ENCODE measurements around the gene FAM222A.

The FAM222A gene

GRCh38 chr12:109701064-109701463, 12.6 kb upstream of the FAM222A start:
- H3K79me2 ChIP-seq (ENCODE audit: low read length) = no peaks in the 10 kb centered on the region
- no peaks in the 10 kb centered on the region for H3K36me3 ChIP-seq (replicated peaks; ENCODE audit: low read depth, low read length)
- H3K4me2 ChIP-seq (ENCODE audit: low read length) = no peak overlapping the region
- H3K27me3 ChIP-seq (ENCODE audit: low read depth, low read length) = peaks cover 14% of the 10 kb centered on the region
- no peaks in the 10 kb centered on the region for H4K20me1 ChIP-seq (ENCODE audit: insufficient read depth, low read length)
- no peak overlapping the region for H3K4me3 ChIP-seq (ENCODE audit: low read length)
- no peaks in the 10 kb centered on the region for H3K4me1 ChIP-seq (ENCODE audit: low read length)
- H2AFZ ChIP-seq (ENCODE audit: low read depth, low read length) = no peak overlapping the region
- H3K9ac ChIP-seq (ENCODE audit: low read length) = no peak overlapping the region
- H3K27ac ChIP-seq (ENCODE audit: low read length) = no peak overlapping the region
- no peaks in the 10 kb centered on the region for H3K9me3 ChIP-seq (ENCODE audit: insufficient read depth, low read length)
- no peak for TF ChIP-seq EZH2phosphoT487 (IDR thresholded peaks at IDR 0.05; ENCODE audit: low read depth)
- TF ChIP-seq, protein P1, sequence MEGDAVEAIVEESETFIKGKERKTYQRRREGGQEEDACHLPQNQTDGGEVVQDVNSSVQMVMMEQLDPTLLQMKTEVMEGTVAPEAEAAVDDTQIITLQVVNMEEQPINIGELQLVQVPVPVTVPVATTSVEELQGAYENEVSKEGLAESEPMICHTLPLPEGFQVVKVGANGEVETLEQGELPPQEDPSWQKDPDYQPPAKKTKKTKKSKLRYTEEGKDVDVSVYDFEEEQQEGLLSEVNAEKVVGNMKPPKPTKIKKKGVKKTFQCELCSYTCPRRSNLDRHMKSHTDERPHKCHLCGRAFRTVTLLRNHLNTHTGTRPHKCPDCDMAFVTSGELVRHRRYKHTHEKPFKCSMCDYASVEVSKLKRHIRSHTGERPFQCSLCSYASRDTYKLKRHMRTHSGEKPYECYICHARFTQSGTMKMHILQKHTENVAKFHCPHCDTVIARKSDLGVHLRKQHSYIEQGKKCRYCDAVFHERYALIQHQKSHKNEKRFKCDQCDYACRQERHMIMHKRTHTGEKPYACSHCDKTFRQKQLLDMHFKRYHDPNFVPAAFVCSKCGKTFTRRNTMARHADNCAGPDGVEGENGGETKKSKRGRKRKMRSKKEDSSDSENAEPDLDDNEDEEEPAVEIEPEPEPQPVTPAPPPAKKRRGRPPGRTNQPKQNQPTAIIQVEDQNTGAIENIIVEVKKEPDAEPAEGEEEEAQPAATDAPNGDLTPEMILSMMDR (IDR thresholded peaks at IDR 0.05; ENCODE audit: low read depth, low read length) = no peak

DNA sequence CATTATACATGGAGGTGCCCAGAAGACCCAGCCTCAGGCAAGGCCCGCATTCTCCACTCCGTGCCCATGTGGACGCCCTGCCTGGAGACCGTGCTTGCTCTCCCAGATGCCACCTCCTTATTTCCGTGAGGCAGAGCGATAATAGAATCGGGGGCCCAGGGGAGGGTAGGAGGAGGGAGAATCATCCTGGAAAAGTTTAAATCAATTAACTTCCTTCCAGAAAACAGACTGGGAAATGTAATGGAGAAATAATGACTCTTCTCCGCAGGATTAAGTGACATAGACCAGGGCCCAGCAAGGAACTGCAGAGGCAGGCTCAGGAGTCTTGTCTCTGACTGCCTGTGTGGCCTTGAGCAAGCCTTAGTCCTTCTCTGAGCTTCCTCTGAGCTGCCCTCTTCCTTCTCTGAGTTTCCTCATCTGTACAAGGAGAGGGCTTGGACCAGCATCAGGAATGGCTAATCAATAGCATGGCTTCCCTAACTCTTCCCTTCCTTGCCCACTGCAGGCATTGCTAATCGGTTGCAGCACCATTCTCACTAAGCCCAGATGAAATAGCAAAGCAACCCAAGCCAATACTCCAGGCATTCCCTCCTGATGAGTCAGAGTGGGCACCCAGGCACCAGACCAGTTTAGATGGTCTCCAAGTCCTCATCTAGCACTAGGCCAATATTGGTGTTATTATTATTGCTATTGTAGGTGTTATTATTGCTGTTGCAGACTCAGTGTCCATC, 11.3 kb upstream of the FAM222A start:
- H3K4me2 ChIP-seq (ENCODE audit: low read length) = no peak overlapping the region
- no peaks in the 10 kb centered on the region for H3K36me3 ChIP-seq (replicated peaks; ENCODE audit: low read depth, low read length)
- no peaks in the 10 kb centered on the region for H4K20me1 ChIP-seq (ENCODE audit: insufficient read depth, low read length)
- H3K9ac ChIP-seq (ENCODE audit: low read length) = no peak overlapping the region
- H3K79me2 ChIP-seq (ENCODE audit: low read length) = no peaks in the 10 kb centered on the region
- no peak overlapping the region for H2AFZ ChIP-seq (ENCODE audit: low read depth, low read length)
- no peaks in the 10 kb centered on the region for H3K4me1 ChIP-seq (ENCODE audit: low read length)
- peaks cover 14% of the 10 kb centered on the region for H3K27me3 ChIP-seq (ENCODE audit: low read depth, low read length)
- TF ChIP-seq, protein P1 (IDR thresholded peaks at IDR 0.05; ENCODE audit: low read depth, low read length) = no peak
- TF ChIP-seq EZH2phosphoT487 (IDR thresholded peaks at IDR 0.05; ENCODE audit: low read depth) = no peak
- no peaks in the 10 kb centered on the region for H3K9me3 ChIP-seq (ENCODE audit: insufficient read depth, low read length)
- H3K27ac ChIP-seq (ENCODE audit: low read length) = no peak overlapping the region
- H3K4me3 ChIP-seq (ENCODE audit: low read length) = no peak overlapping the region

GRCh38 chr12:109703684-109704083, 9.9 kb upstream of the FAM222A start:
- Histone ChIP-seq H3K27me3 (ENCODE audit: low read depth, low read length) (peaks cover 14% of the 10 kb centered on the region), H3K27ac (ENCODE audit: low read length) (no peak overlapping the region), H3K9ac (ENCODE audit: low read length) (no peak overlapping the region), H3K9me3 (ENCODE audit: insufficient read depth, low read length) (no peaks in the 10 kb centered on the region), H3K36me3 (replicated peaks; ENCODE audit: low read depth, low read length) (no peaks in the 10 kb centered on the region), H4K20me1 (ENCODE audit: insufficient read depth, low read length) (no peaks in the 10 kb centered on the region), H2AFZ (ENCODE audit: low read depth, low read length) (no peak overlapping the region), H3K4me2 (ENCODE audit: low read length) (no peak overlapping the region), H3K4me3 (ENCODE audit: low read length) (no peak overlapping the region), H3K79me2 (ENCODE audit: low read length) (no peaks in the 10 kb centered on the region), H3K4me1 (ENCODE audit: low read length) (no peaks in the 10 kb centered on the region)
- no peak for TF ChIP-seq EZH2phosphoT487 (IDR thresholded peaks at IDR 0.05; ENCODE audit: low read depth)
- TF ChIP-seq, protein P1 (IDR thresholded peaks at IDR 0.05; ENCODE audit: low read depth, low read length) = no peak

- Histone ChIP-seq H3K9me3 (ENCODE audit: insufficient read depth, low read length) (no peaks in the 10 kb centered on the region), H3K79me2 (ENCODE audit: low read length) (no peaks in the 10 kb centered on the region), H3K4me2 (ENCODE audit: low read length) (no peak overlapping the region), H4K20me1 (ENCODE audit: insufficient read depth, low read length) (no peaks in the 10 kb centered on the region), H3K9ac (ENCODE audit: low read length) (no peak overlapping the region), H3K27ac (ENCODE audit: low read length) (no peak overlapping the region), H2AFZ (ENCODE audit: low read depth, low read length) (no peak overlapping the region), H3K36me3 (replicated peaks; ENCODE audit: low read depth, low read length) (no peaks in the 10 kb centered on the region), H3K27me3 (ENCODE audit: low read depth, low read length) (peaks cover 14% of the 10 kb centered on the region), H3K4me1 (ENCODE audit: low read length) (no peaks in the 10 kb centered on the region), H3K4me3 (ENCODE audit: low read length) (no peak overlapping the region)
- TF ChIP-seq EZH2phosphoT487 (IDR thresholded peaks at IDR 0.05; ENCODE audit: low read depth) = no peak
- TF ChIP-seq, protein P1 (IDR thresholded peaks at IDR 0.05; ENCODE audit: low read depth, low read length) = no peak
These were observed 9.1 kb upstream of the FAM222A start for GRCh38 chr12:109704371-109705098.

Measured in OCI-LY3 (cell line).